Psoas muscle (tissue), 8 donors: ENCODE results near the gene HOXC6. TPM values are rescaled to one million over a fixed set of nuclear protein-coding genes. Genes with fewer than 3 reads are reported as not detected.
A peak's percentile ranks its signal among the peaks of the same experiment; 100 is the strongest.

Experiments used
- ATAC-seq, 4 donors: fragments of 200-7000 bp; cut with Tn5 transposase; one replicate each; pipeline ENCODE4 v1.9.1; 2020; ENCODE audit warnings: moderate library complexity in 3 of 4, mild to moderate bottlenecking in 2 of 4
- DNase-seq, 2 donors: peaks; one replicate each; pipeline ENCODE4 v3.0.0-alpha.2; 2020
- H3K27ac ChIP-seq: fragments of 200-600 bp; one replicate; pipeline ENCODE4 v1.8.0; 2022
- H3K27me3 ChIP-seq, 3 donors: fragments of 200-600 bp in 1 of 3; one replicate each; pipeline versions ENCODE4 v1.6.1 to v1.8.0; 2013 to 2022; ENCODE audit warnings: low read length in 2 of 3, mild to moderate bottlenecking in 2 of 3, moderate library complexity in 1 of 3; ENCODE audit not compliant: insufficient read depth in 3 of 3
- H3K36me3 ChIP-seq, 2 donors: fragments of 200-600 bp in 1 of 2; one replicate each; pipeline versions ENCODE4 v1.6.1 to v1.8.0; 2013 to 2022; ENCODE audit warnings: low read depth in 1 of 2, mild to moderate bottlenecking in 1 of 2, moderate library complexity in 1 of 2; ENCODE audit not compliant: insufficient read depth in 1 of 2
- H3K4me1 ChIP-seq: fragments of 200-600 bp; one replicate; pipeline ENCODE4 v1.8.0; 2022
- H3K4me3 ChIP-seq: fragments of 200-600 bp; one replicate; pipeline ENCODE4 v1.8.0; 2022; ENCODE audit warnings: mild to moderate bottlenecking
- H3K9me3 ChIP-seq: fragments of 200-600 bp; one replicate; pipeline ENCODE4 v1.8.0; 2022
- CTCF ChIP-seq: fragments of 200-600 bp; IDR thresholded peaks from one replicate; pipeline ENCODE4 v1.8.0; 2022; ENCODE audit warnings: antibody characterized with exemption
- WGBS, 3 donors: extraction: QIAGEN DNeasy Blood & Tissue Kit; methylation state at CpG; one replicate each; pipeline versions ENCODE4 v1.1.6 to v1.1.7; 2013; 5-methylcytosine and 5-hydroxymethylcytosine counted together
- intact Hi-C, 2 donors: fragments of 100-400 bp; cut with DNase I; formaldehyde crosslinking; loops; one replicate each; pipeline versions ENCODE4 v1.11.0 to v1.14.2; 2022
- polyA plus RNA-seq, 3 donors: library from polyadenylated mRNA; stranded (reverse); fragments of 200-250 nt; gene quantifications; one replicate each; pipeline ENCODE4 v1.2.3, GENCODE V29; 2013
- total RNA-seq, 4 donors: library from RNA; stranded (reverse); fragmentation: NEBNext Ultra II Directional in 2 of 4; extraction: Animal tissue kit (Norgen Biotek cat#: 25700) in 2 of 4; gene quantifications; one replicate each; pipeline versions ENCODE4 v1.2.1 to v1.2.4, GENCODE V29; 2021 to 2023
- donor health status: healthy with polysubstance abuse.
- donor health status: DM: no; HTN: no; CAD: no; lungs with moderate emphysema.
- donor health status: Bipolar disorder and iron deficiency.
- donor health status: healthy.
- donor health status: DM: yes; HTN: yes; CAD: no.
- donor health status: DM: no; HTN: no; CAD: no.
- donor health status: DM: no; HTN: no; CAD: no.
- donor health status: DM: yes; HTN: yes; CAD: no.

The HOXC6 gene
- total and polyA plus RNA-seq, 7 donors: 2.2 to 23.6 (median 7.6) TPM

GRCh38 chr12:54025499-54026405 lies 2.5 kb upstream of the HOXC6 start:
- intact Hi-C loops: loop anchor here in 1 of 2 donors (1.0 kb wide), 1 partner anchor 43 kb away; no protein-coding TSS in a partner anchor
- H3K36me3 ChIP-seq: no peaks in the 10 kb centered on the region
- H3K9me3 ChIP-seq: no peaks in the 10 kb centered on the region
- ATAC-seq: peak in 1 of 4 donors; percentile 18
- DNase-seq: peak in 1 of 2 donors; percentile 48
- peak overlapping the region; percentile 99 for H3K27ac ChIP-seq
- H3K4me1 ChIP-seq: peaks cover 57% of the 10 kb centered on the region
- peak overlapping the region; percentile 77 for H3K4me3 ChIP-seq
- 10 to 28% (median 13%) methylated on average over 7 of the region's 7 CpGs for WGBS, 3 donors
- no peak for TF ChIP-seq CTCF
- H3K27me3 ChIP-seq: no peaks in the 10 kb centered on the region

GRCh38 chr12:54026640-54027441 lies 1.4 kb upstream of the HOXC6 start:
- no peak for TF ChIP-seq CTCF
- peak in 1 of 2 donors; percentile 55 for DNase-seq
- no peaks in the 10 kb centered on the region for H3K9me3 ChIP-seq
- peaks cover 51% of the 10 kb centered on the region for H3K4me1 ChIP-seq
- WGBS, 3 donors: 20 to 45% (median 26%) methylated on average over 22 of the region's 22 CpGs
- ATAC-seq: peak in 1 of 4 donors; percentile 11
- intact Hi-C loops: no loop called here
- H3K4me3 ChIP-seq: peak overlapping the region; percentile 77
- peaks cover 0 to 4% (median 0%) of the 10 kb centered on the region in 3 donors for H3K27me3 ChIP-seq
- peak overlapping the region; percentile 99 for H3K27ac ChIP-seq
- no peaks in the 10 kb centered on the region for H3K36me3 ChIP-seq

- no peaks in the 10 kb centered on the region for H3K9me3 ChIP-seq
- H3K27ac ChIP-seq: peak overlapping the region; percentile 99
- H3K4me3 ChIP-seq: peak overlapping the region; percentile 77
- intact Hi-C loops: no loop called here
- peak in 1 of 2 donors; percentile 12 for DNase-seq
- H3K36me3 ChIP-seq: no peaks in the 10 kb centered on the region
- ATAC-seq: no peak
- TF ChIP-seq CTCF: no peak
- 47 to 73% (median 48%) methylated on average over 3 of the region's 3 CpGs for WGBS, 3 donors
- H3K4me1 ChIP-seq: peaks cover 46% of the 10 kb centered on the region
- peaks cover 0 to 4% (median 0%) of the 10 kb centered on the region in 3 donors for H3K27me3 ChIP-seq
Observed at GRCh38 chr12:54027442-54027786, 826 bp upstream of the HOXC6 start.

- TF ChIP-seq CTCF: no peak
- H3K4me1 ChIP-seq: peaks cover 28% of the 10 kb centered on the region
- H3K36me3 ChIP-seq: no peaks in the 10 kb centered on the region
- peak overlapping the region; percentile 24 for H3K27ac ChIP-seq
- peak overlapping the region; percentile 77 for H3K4me3 ChIP-seq
- ATAC-seq: peak in 1 of 4 donors; percentile 34
- H3K9me3 ChIP-seq: no peaks in the 10 kb centered on the region
- peaks cover 0 to 4% (median 0%) of the 10 kb centered on the region in 3 donors for H3K27me3 ChIP-seq
- DNase-seq: peak in 1 of 2 donors; percentile 53
- 60 to 75% (median 62%) methylated on average over 51 to 53 of the region's 53 CpGs for WGBS, 3 donors
- intact Hi-C loops: loop anchor here in 1 of 2 donors (10.0 kb wide), 1 partner anchor 105 kb away; no protein-coding TSS in a partner anchor
Observed at GRCh38 chr12:54029529-54030441, 1.5 kb downstream of the HOXC6 start.
